ENCODE measurements around the gene ASIP. TPM values are rescaled to one million over a fixed set of nuclear protein-coding genes. Genes with fewer than 3 reads are reported as not detected.

Gene ASIP, protein sequence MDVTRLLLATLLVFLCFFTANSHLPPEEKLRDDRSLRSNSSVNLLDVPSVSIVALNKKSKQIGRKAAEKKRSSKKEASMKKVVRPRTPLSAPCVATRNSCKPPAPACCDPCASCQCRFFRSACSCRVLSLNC
- total RNA-seq (2013) = not detected
- polyA plus RNA-seq = under 1 TPM in 1 of 3 donors, not detected in 2; 0.40 TPM
- polyA minus RNA-seq = not detected in 2 replicates
- total RNA-seq = 0 to 1.3 (median 0.10) reads per million in 11 experiments

DNA sequence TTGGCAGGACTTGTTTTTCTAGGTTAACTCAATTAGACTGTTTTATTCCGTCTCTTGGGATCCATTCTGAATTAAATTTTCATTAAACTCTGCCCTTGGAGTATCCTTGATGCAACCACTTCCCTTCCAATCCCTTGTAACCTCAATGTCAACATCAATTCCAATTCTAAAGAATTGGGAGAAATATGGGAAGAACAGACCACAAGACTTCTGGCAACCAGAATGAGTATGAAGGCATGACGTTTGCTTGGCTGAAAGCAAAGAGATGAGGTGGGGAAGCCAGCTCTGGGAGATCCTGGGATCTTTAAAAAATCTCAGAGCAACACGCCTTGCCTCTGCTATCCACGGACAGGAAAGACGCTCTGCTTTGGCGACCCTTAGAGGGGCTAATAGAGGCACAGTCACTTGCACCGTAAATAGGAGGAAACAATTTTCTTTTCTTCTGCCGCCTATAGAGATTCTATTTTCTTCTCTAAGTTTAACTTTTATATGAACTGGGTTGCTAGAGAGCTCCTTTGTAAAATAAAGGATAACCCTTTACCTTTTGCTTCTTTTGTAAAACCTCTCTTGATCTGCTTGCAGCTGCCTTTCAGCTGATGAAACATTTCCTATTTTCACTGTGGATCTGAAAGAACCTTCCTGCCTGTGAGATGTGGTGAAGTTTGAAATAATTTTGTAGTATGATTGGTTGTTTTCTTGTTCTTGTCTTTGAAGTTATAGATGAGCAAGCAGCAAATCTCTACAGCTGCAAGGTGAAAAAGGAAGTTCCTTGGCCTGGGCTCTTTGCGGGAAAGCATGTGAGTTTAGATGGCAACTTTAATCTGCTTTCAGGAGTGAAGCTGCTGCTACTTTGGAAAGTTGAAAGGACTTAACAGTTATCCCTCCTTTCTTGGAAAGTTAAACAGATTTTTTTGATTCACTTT, at the start of gene ASIP:
Gene ASIP, plus strand, starts transcription at position 731 of the 923 bp plus-strand sequence. CDS start 18,952 bp downstream, outside the sequence.
- WGBS (ENCODE audit: insufficient coverage) = 85% methylated on average over 5 of the region's 9 CpGs
- H3K4me1 Mint-ChIP-seq = peaks cover 4% of the 10 kb centered on the region

DNA sequence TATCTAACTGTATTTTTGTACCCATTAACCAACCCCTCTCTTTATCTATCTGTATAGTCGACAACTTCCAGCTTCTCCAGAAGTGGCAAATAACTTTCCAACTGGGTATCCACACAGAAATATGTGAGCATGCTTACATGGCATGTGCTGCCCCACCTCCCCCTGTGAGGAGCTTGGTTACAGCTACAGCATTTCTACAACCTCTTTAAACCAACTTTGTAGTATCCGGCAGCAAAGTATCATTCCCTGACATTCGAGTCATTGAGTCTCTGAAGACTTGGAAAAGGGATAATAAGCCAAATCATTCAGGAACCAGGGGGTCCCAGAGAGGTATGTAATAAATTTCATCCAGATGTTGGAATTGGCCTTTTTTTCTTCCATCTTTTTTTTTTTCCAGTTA, 48.2 kb upstream of the ASIP start:
- no peaks in the 10 kb centered on the region for H4K20me1 ChIP-seq (ENCODE audit: insufficient read depth, low read length)
- TF ChIP-seq, protein P1, sequence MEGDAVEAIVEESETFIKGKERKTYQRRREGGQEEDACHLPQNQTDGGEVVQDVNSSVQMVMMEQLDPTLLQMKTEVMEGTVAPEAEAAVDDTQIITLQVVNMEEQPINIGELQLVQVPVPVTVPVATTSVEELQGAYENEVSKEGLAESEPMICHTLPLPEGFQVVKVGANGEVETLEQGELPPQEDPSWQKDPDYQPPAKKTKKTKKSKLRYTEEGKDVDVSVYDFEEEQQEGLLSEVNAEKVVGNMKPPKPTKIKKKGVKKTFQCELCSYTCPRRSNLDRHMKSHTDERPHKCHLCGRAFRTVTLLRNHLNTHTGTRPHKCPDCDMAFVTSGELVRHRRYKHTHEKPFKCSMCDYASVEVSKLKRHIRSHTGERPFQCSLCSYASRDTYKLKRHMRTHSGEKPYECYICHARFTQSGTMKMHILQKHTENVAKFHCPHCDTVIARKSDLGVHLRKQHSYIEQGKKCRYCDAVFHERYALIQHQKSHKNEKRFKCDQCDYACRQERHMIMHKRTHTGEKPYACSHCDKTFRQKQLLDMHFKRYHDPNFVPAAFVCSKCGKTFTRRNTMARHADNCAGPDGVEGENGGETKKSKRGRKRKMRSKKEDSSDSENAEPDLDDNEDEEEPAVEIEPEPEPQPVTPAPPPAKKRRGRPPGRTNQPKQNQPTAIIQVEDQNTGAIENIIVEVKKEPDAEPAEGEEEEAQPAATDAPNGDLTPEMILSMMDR (IDR thresholded peaks at IDR 0.05) = no peak
- no peak overlapping the region for H3K4me3 ChIP-seq (replicated peaks in 1 of 3; ENCODE audit: low read depth in 2 of 3, low read length in 3 of 3)
- no peaks in the 10 kb centered on the region for H3K4me1 ChIP-seq (ENCODE audit: control insufficient read depth in 1 of 2, insufficient read depth in 2 of 2, low read length in 2 of 2)
- peaks cover 0 to 2% of the 10 kb centered on the region in 2 donors for H3K27me3 ChIP-seq (ENCODE audit: control insufficient read depth in 2 of 2, insufficient read depth in 2 of 2, low read length in 2 of 2)
- H2AFZ ChIP-seq (ENCODE audit: insufficient read depth, low read depth, low read length, poor library complexity, severe bottlenecking) = no peak overlapping the region
- H3K9me3 ChIP-seq (replicated peaks in 1 of 2; ENCODE audit: control insufficient read depth in 1 of 2, insufficient read depth in 1 of 2, low read length in 2 of 2) = no peaks in the 10 kb centered on the region
- no peaks in the 10 kb centered on the region for H3K36me3 ChIP-seq (replicated peaks in 1 of 2; ENCODE audit: control insufficient read depth in 1 of 2, insufficient read depth in 2 of 2, low read length in 2 of 2)
- H3K27me3 Mint-ChIP-seq (ENCODE audit: low read depth in 3 of 3) = peaks cover 11 to 18% (median 14%) of the 10 kb centered on the region in 3 donors
- H3K4me1 Mint-ChIP-seq = no peaks in the 10 kb centered on the region
- no peak for DNase-seq
- no peak overlapping the region for H3K4me2 ChIP-seq (replicated peaks; ENCODE audit: extremely low read depth, low read length, poor library complexity, severe bottlenecking)
- H3K9ac ChIP-seq (ENCODE audit: insufficient read depth, low read length, poor library complexity, severe bottlenecking) = no peak overlapping the region
- no peak overlapping the region for H3K4me3 Mint-ChIP-seq
- H3K9me3 Mint-ChIP-seq = no peaks in the 10 kb centered on the region
- no CpG with 5 or more reads among the region's 3 CpGs for WGBS (ENCODE audit: insufficient coverage)
- no peak overlapping the region for H3K27ac Mint-ChIP-seq
- no peak overlapping the region for H3K27ac ChIP-seq (ENCODE audit: low read depth in 1 of 2, low read length in 2 of 2)
- intact Hi-C loops (cut with micrococcal nuclease) = no loop called here
- H3K79me2 ChIP-seq (ENCODE audit: insufficient read depth, low read length) = no peaks in the 10 kb centered on the region
- no peaks in the 10 kb centered on the region for H3K36me3 Mint-ChIP-seq

More for the DNA sequence above, at the start of gene ASIP:
- Histone ChIP-seq H3K4me3 (replicated peaks in 1 of 3; ENCODE audit: low read depth in 2 of 3, low read length in 3 of 3) (no peak within 1 kb of the TSS), H3K9me3 (replicated peaks in 1 of 2; ENCODE audit: control insufficient read depth in 1 of 2, insufficient read depth in 1 of 2, low read length in 2 of 2) (peaks cover 0 to 2% of the 10 kb centered on the region in 2 donors), H3K27me3 (ENCODE audit: control insufficient read depth in 2 of 2, insufficient read depth in 2 of 2, low read length in 2 of 2) (no peaks in the 10 kb centered on the region), H4K20me1 (ENCODE audit: insufficient read depth, low read length) (no peaks in the 10 kb centered on the region), H3K4me1 (ENCODE audit: control insufficient read depth in 1 of 2, insufficient read depth in 2 of 2, low read length in 2 of 2) (peaks cover 0 to 3% of the 10 kb centered on the region in 2 donors), H3K79me2 (ENCODE audit: insufficient read depth, low read length) (no peaks in the 10 kb centered on the region), H3K27ac (ENCODE audit: low read depth in 1 of 2, low read length in 2 of 2) (no peak within 1 kb of the TSS), H3K36me3 (replicated peaks in 1 of 2; ENCODE audit: control insufficient read depth in 1 of 2, insufficient read depth in 2 of 2, low read length in 2 of 2) (no peaks in the 10 kb centered on the region), H3K9ac (ENCODE audit: insufficient read depth, low read length, poor library complexity, severe bottlenecking) (no peak within 1 kb of the TSS), H3K4me2 (replicated peaks; ENCODE audit: extremely low read depth, low read length, poor library complexity, severe bottlenecking) (no peak within 1 kb of the TSS), H2AFZ (ENCODE audit: insufficient read depth, low read depth, low read length, poor library complexity, severe bottlenecking) (no peak within 1 kb of the TSS)
- H3K27ac Mint-ChIP-seq = no peak within 1 kb of the TSS
- no peak within 1 kb of the TSS for H3K4me3 Mint-ChIP-seq
- intact Hi-C loops (cut with micrococcal nuclease) = no loop called here
- peaks cover 0 to 1% of the 10 kb centered on the region in 2 donors for H3K36me3 Mint-ChIP-seq
- H3K9me3 Mint-ChIP-seq = peaks cover 12 to 20% (median 14%) of the 10 kb centered on the region in 7 donors
- no peak for DNase-seq
- peaks cover 3 to 7% (median 4%) of the 10 kb centered on the region in 3 donors for H3K27me3 Mint-ChIP-seq (ENCODE audit: low read depth in 3 of 3)
- TF ChIP-seq, protein P1 (IDR thresholded peaks at IDR 0.05) = no peak

All from CD14-positive monocyte (primary cell).